GM12873 (cell line): ENCODE data around the gene N4BP3.

Source experiments
- TF ChIP-seq, protein P1 (sequence below): IDR thresholded peaks from 2 replicates; pipeline ENCODE4 v1.5.1; 2012; ENCODE audit warnings: low read depth, mild to moderate bottlenecking, moderate library complexity, low read length, control low read depth; ENCODE audit not compliant: insufficient read depth; ENCODE audit errors: missing control alignments

Gene N4BP3

DNA sequence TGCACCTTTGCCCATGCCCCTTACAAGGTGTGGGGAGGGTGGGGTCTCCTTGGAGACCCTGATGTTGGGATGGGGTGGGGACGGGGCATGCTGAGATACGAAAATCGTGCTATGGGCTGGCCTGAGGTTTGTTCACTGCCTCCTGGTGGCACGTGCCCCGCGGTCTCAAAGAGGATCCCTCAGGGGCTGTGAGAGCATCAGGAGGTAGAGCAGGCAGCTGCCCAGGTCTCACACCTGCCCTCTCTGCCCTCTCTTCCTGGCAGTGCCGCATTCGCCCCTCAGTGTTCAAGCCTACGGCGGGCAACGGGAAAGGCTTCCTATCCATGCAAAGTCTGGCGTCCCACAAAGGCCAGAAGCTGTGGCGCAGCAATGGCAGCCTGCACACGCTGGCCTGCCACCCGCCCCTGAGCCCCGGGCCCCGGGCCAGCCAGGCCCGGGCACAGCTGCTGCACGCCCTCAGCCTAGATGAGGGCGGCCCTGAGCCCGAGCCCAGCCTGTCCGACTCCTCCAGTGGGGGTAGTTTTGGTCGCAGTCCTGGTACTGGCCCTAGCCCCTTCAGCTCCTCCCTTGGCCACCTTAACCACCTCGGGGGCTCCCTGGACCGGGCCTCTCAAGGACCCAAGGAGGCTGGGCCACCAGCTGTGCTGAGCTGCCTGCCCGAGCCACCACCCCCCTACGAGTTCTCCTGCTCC is 6.7 kb downstream of the N4BP3 start:
- TF ChIP-seq, protein P1, sequence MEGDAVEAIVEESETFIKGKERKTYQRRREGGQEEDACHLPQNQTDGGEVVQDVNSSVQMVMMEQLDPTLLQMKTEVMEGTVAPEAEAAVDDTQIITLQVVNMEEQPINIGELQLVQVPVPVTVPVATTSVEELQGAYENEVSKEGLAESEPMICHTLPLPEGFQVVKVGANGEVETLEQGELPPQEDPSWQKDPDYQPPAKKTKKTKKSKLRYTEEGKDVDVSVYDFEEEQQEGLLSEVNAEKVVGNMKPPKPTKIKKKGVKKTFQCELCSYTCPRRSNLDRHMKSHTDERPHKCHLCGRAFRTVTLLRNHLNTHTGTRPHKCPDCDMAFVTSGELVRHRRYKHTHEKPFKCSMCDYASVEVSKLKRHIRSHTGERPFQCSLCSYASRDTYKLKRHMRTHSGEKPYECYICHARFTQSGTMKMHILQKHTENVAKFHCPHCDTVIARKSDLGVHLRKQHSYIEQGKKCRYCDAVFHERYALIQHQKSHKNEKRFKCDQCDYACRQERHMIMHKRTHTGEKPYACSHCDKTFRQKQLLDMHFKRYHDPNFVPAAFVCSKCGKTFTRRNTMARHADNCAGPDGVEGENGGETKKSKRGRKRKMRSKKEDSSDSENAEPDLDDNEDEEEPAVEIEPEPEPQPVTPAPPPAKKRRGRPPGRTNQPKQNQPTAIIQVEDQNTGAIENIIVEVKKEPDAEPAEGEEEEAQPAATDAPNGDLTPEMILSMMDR = no peak

DNA sequence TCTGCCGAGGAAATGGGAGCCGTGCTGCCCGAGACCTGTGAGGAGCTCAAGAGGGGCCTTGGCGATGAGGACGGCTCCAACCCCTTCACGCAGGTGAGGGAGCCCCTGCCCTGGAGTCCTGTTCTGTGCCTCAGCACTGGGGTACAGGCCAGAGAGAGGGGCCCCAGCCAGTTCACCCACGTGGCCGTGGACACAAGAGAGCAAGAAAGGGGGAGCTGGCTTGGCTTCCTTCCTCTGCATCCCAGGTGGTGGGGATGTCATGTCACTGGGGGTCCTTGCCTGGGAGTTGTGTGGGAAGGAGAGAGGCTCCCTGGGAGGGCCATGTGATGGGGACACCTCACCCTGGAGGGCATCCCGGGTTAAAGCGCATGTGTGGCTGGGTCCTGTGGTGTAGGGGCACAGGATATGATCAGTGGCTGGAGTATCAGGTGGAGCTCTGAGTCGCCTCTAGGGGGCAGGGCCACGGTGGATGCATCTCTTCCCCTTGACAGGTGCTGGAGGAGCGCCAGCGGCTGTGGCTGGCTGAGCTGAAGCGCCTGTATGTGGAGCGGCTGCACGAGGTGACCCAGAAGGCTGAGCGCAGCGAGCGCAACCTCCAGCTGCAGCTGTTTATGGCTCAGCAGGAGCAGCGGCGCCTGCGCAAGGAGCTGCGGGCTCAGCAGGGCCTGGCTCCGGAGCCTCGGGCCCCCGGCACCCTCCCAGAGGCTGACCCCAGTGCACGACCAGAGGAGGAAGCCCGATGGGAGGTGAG is 7.5 kb downstream of the N4BP3 start:
- TF ChIP-seq, protein P1 = peak; percentile 96

DNA sequence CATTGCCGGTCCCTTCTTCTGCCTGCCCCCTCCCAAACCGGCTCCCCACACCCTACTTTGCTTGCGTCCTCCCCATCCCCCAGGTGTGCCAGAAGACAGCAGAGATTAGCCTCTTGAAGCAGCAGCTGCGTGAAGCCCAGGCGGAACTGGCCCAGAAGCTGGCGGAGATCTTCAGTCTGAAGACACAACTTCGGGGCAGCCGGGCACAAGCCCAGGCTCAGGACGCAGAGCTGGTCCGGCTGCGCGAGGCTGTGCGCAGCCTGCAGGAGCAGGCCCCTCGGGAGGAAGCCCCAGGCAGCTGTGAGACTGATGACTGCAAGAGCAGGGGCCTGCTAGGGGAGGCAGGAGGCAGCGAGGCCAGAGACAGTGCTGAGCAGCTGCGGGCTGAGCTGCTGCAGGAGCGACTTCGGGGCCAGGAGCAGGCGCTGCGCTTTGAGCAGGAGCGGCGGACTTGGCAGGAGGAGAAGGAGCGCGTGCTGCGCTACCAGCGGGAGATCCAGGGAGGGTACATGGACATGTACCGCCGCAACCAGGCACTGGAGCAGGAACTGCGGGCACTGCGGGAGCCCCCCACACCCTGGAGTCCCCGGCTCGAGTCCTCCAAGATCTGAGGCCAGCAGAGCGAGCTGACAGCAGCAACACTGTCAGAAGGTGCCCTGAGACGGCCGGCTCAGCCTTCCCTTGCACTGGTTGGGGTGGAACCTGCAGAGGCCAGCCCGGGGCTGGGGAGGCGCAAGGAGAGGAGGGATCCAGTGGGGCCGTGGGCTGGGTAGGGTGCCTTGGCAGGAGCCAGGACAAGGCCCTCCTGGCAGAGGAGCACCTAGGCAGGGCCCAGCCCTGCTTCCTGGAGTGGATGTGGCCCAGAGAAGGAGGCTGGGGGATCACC is 8.3 kb downstream of the N4BP3 start:
- TF ChIP-seq, protein P1 = no peak

DNA sequence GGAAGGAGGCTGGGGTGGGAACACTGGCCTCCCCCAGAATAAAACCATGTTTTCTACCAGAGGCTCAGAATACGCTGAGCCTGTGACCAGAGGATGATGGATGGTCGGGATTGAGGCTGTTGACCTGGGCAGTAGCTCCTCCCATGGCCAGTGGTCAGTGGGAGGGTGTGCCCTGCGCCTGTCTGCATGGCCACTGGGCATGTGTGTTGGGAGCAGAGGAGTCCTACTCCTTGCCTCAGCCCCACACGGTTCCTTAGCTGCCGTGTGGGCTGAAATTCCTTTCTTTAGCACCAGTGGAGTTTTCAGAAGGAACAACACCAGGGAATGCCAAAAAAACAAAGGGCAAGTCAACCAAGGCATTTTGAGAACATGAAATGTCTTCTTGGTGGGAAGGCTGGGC is 9.0 kb downstream of the N4BP3 start:
- TF ChIP-seq, protein P1 = no peak

DNA sequence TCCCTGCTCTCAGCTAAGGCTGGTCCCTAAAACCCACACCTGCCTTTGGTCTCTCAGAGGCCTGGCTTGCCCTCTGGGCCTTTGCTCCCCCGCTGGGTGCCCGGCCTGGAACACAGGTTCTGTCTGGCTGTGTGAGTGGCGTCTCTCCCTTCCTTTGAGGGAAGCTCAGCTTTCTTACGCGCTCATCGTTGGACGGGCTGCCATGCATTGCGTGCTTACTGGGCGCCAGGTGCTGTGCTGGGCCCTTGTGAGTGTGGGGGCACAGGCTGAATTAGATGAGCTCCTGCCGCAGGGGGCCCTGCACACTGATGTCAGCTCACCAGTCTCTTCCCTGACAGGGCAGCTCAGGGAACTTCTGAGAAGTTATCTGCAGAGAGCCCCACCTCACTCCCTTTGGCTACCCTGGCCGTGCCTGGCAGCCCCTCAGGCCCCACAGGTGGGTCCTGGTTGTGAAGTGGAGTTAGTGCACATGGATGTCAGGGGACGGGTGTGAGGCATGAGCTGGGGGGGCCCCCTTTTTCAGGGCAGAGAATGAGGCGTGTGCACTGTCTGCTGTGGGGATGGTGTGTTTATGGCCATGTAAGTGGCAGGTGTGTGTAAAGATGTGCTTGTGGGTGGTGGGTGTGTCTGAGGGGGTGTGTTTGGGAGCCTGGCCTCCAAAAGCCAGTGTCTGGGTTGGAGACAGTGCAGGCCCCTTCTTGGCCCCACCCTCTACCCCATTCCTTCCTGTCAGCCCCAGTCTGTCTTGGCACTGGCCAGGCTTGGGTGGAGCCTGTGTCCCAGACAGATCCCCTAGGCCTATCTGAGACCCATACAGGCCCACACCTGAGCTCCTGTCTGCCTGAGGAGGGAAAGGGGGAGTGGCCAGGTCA is 10.0 kb downstream of the N4BP3 start:
- TF ChIP-seq, protein P1 = no peak

DNA sequence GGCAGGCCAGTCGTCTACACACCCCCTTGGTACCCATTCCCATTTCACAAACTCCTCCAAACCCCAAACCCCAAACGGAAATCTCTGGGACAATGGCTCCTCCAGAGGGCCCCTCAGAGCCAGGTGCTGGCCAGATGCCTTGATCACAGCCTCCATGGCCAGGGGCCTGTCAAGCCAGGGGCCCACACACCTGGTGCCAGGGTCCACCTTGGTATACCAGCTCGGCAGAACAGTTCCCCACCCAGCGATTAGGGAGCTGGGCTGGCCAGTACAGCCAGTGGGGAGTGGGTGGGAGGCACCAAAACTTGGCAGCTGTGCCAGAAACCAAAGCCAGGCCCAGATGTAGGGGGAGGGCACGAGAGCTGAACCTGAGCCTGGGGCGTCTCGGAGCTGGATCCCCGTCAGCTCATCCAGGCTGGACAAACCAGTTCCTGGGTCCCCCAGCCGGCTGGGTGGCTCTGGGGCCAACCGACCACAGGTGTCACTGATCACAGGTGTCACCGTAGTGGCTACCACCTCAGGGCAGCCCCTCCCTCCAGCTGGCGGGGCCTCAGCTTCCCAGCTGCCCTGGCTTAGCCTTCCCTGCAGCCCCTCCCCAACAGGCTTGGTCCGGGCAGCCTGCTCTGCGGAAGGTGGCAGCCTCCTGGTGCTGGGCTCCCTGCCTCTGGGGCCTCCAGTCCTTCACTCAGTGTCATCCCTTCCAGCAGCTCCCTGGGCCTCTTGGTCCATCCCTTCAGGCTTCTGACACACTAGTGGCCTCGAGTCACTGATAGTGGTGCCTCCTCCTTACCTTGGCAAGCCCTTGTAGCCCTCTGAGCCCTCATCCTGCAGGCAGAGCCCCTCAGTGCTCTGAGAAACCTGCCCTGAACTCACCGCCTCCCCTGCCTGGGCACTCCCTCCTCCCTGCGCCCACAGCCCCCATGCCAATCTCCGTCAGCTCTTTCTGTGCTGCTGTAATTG is 10.9 kb downstream of the N4BP3 start:
- TF ChIP-seq, protein P1 = no peak
